Measurements from ENCODE around the gene DCAF7.

- TF ChIP-seq CTCF (IDR thresholded peaks at IDR 0.05; ENCODE audit: low read depth, low read length, poor library complexity, severe bottlenecking) (no peak), EZH2phosphoT487 (IDR thresholded peaks at IDR 0.05; ENCODE audit: borderline replicate concordance, low read length) (no peak)
Observed at GRCh38 chr17:63629627-63630026, 79.3 kb downstream of the DCAF7 start.
